ENCODE results near the gene TCOF1. TPM values are rescaled to one million over a fixed set of nuclear protein-coding genes. Genes with fewer than 3 reads are reported as not detected.

The TCOF1 gene
- total RNA-seq, 2 experiments from 2014 or later, result 79.0 to 81.3 TPM

GRCh38 chr5:150327139-150327538 is 30.4 kb upstream of the TCOF1 start:
- ChIA-PET POLR2A (no interaction called here), CTCF (no interaction called here)
- Mint-ChIP-seq H3K4me1 (ENCODE audit: low read depth) (peaks cover 4% of the 10 kb centered on the region), H3K4me3 (no peak overlapping the region), H3K9me3 (ENCODE audit: insufficient read depth) (no peaks in the 10 kb centered on the region), H3K36me3 (ENCODE audit: low read depth) (no peaks in the 10 kb centered on the region), H3K27me3 (ENCODE audit: low read depth) (peaks cover 15% of the 10 kb centered on the region), H3K27ac (no peak overlapping the region)
- DNase-seq (no peak), ATAC-seq (no peak)

- POLR2A ChIA-PET, result no interaction called here
Observed at GRCh38 chr5:150328515-150328914, 29.0 kb upstream of the TCOF1 start.

DNA sequence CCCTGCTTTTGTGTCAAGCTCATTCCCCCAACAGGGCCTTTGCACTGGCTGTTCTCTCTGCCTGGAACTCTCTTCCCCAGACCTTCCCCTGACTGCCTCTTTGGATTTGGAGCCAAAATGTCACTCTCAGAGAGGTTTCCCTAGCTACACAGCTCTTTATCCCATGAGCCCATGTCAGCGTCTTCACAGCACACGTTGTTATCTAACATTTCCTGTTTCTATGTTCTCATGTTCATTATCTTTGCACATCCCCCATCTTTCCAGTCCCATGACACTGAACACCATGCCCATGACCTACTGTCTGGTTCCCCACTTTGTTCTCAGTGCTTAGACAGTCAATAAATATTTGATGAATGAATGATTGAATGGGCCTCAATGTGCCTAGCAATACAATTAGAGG is 28.5 kb upstream of the TCOF1 start:
- Mint-ChIP-seq H3K4me3 (no peak overlapping the region), H3K36me3 (ENCODE audit: low read depth) (no peaks in the 10 kb centered on the region), H3K9me3 (ENCODE audit: insufficient read depth) (no peaks in the 10 kb centered on the region), H3K4me1 (ENCODE audit: low read depth) (peaks cover 4% of the 10 kb centered on the region), H3K27me3 (ENCODE audit: low read depth) (peaks cover 15% of the 10 kb centered on the region), H3K27ac (no peak overlapping the region)
- POLR2A ChIA-PET, result no interaction called here
- DNase-seq (no peak), ATAC-seq (no peak)
- CTCF ChIA-PET, result interaction anchor here (1.5 kb wide), 1 partner anchor 21 kb away, joined by 3 read pairs; no protein-coding TSS in a partner anchor

More at GRCh38 chr5:150328515-150328914, 29.0 kb upstream of the TCOF1 start:
- no peaks in the 10 kb centered on the region for H3K36me3 Mint-ChIP-seq (ENCODE audit: low read depth)
- DNase-seq (no peak), ATAC-seq (no peak)
- H3K27ac Mint-ChIP-seq, result no peak overlapping the region
- CTCF ChIA-PET, result interaction anchor here (1.5 kb wide), 1 partner anchor 20 kb away, joined by 3 read pairs; no protein-coding TSS in a partner anchor
- H3K27me3 Mint-ChIP-seq (ENCODE audit: low read depth), result peaks cover 15% of the 10 kb centered on the region
- H3K9me3 Mint-ChIP-seq (ENCODE audit: insufficient read depth), result no peaks in the 10 kb centered on the region
- peaks cover 4% of the 10 kb centered on the region for H3K4me1 Mint-ChIP-seq (ENCODE audit: low read depth)
- no peak overlapping the region for H3K4me3 Mint-ChIP-seq

- ChIA-PET POLR2A (no interaction called here), CTCF (no interaction called here)
- Mint-ChIP-seq H3K27ac (no peak overlapping the region), H3K4me3 (no peak overlapping the region), H3K36me3 (ENCODE audit: low read depth) (no peaks in the 10 kb centered on the region), H3K9me3 (ENCODE audit: insufficient read depth) (no peaks in the 10 kb centered on the region), H3K4me1 (ENCODE audit: low read depth) (peaks cover 4% of the 10 kb centered on the region), H3K27me3 (ENCODE audit: low read depth) (peaks cover 20% of the 10 kb centered on the region)
- no peak for DNase-seq
- ATAC-seq, result no peak
Observed at GRCh38 chr5:150329881-150330876, 27.3 kb upstream of the TCOF1 start.

GRCh38 chr5:150333400-150333799 is 24.1 kb upstream of the TCOF1 start:
- CTCF ChIA-PET, result interaction anchor here (2.5 kb wide), 1 partner anchor 17 kb away, joined by 11 read pairs; no protein-coding TSS in a partner anchor
- Mint-ChIP-seq H3K9me3 (ENCODE audit: insufficient read depth) (no peaks in the 10 kb centered on the region), H3K27ac (no peak overlapping the region), H3K4me1 (ENCODE audit: low read depth) (peaks cover 4% of the 10 kb centered on the region), H3K27me3 (ENCODE audit: low read depth) (peaks cover 15% of the 10 kb centered on the region), H3K36me3 (ENCODE audit: low read depth) (no peaks in the 10 kb centered on the region), H3K4me3 (no peak overlapping the region)
- no peak for DNase-seq
- POLR2A ChIA-PET, result no interaction called here
- ATAC-seq, result no peak

GRCh38 chr5:150335778-150336177 is 21.7 kb upstream of the TCOF1 start:
- Mint-ChIP-seq H3K27me3 (ENCODE audit: low read depth) (peaks cover 8% of the 10 kb centered on the region), H3K4me3 (no peak overlapping the region), H3K27ac (no peak overlapping the region), H3K9me3 (ENCODE audit: insufficient read depth) (no peaks in the 10 kb centered on the region), H3K4me1 (ENCODE audit: low read depth) (peaks cover 1% of the 10 kb centered on the region), H3K36me3 (ENCODE audit: low read depth) (no peaks in the 10 kb centered on the region)
- ChIA-PET CTCF (interaction anchor here (1.7 kb wide), 1 partner anchor 15 kb away, joined by 6 read pairs; no protein-coding TSS in a partner anchor), POLR2A (no interaction called here)
- no peak for DNase-seq
- no peak for ATAC-seq

DNA sequence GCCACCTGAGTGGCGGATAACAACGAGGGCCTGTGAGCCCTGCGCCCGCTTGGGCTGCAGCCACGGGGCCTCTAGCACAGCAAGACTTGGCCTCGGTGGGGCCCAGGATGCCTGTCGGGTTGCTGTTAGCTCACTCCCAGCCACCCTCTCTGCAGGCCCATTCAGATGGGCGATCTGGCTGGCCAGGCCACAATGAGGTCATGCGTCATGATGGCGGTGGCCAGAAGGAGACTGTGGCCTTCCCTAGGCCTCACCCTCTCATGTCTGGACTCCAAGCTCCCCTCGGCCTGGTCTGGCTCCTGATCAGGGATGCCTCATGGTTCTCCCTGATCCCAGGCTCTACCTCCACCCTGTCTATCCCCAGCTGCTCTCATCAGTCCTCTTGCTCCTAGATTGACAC is 19.0 kb upstream of the TCOF1 start:
- no peaks in the 10 kb centered on the region for H3K36me3 Mint-ChIP-seq (ENCODE audit: low read depth)
- H3K27ac Mint-ChIP-seq, result no peak overlapping the region
- DNase-seq, result no peak
- CTCF ChIA-PET, result no interaction called here
- H3K27me3 Mint-ChIP-seq (ENCODE audit: low read depth), result peaks cover 10% of the 10 kb centered on the region
- H3K9me3 Mint-ChIP-seq (ENCODE audit: insufficient read depth), result no peaks in the 10 kb centered on the region
- peaks cover 24% of the 10 kb centered on the region for H3K4me1 Mint-ChIP-seq (ENCODE audit: low read depth)
- POLR2A ChIA-PET, result no interaction called here
- no peak for ATAC-seq
- no peak overlapping the region for H3K4me3 Mint-ChIP-seq

DNA sequence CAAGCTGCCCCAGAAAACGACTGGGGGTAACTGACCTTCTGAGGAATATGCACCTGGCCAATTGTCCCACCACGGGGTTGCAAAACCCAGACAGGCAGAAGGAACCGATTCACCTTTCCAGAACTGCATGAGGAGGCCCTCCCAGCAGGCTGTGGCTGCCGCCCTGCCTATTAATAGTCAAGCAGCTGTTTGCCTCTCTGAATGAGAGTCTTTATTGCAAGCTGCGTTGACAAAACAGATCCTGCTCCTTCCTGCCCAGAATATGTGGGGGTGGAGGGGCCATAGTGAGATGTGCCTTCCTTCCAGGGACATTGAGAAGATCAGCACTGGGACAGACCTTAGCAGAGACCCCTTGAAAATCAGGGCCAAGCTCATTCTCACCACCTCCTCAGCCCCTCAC is 18.3 kb upstream of the TCOF1 start:
- ChIA-PET POLR2A (no interaction called here), CTCF (interaction anchor here (1.3 kb wide), 1 partner anchor 10 kb away, joined by 5 read pairs; no protein-coding TSS in a partner anchor)
- Mint-ChIP-seq H3K27ac (no peak overlapping the region), H3K27me3 (ENCODE audit: low read depth) (peaks cover 10% of the 10 kb centered on the region), H3K4me3 (no peak overlapping the region), H3K36me3 (ENCODE audit: low read depth) (no peaks in the 10 kb centered on the region), H3K9me3 (ENCODE audit: insufficient read depth) (no peaks in the 10 kb centered on the region), H3K4me1 (ENCODE audit: low read depth) (peaks cover 25% of the 10 kb centered on the region)
- no peak for ATAC-seq
- DNase-seq, result no peak

- POLR2A ChIA-PET, result no interaction called here
Observed at GRCh38 chr5:150339841-150340240, 17.7 kb upstream of the TCOF1 start.

DNA sequence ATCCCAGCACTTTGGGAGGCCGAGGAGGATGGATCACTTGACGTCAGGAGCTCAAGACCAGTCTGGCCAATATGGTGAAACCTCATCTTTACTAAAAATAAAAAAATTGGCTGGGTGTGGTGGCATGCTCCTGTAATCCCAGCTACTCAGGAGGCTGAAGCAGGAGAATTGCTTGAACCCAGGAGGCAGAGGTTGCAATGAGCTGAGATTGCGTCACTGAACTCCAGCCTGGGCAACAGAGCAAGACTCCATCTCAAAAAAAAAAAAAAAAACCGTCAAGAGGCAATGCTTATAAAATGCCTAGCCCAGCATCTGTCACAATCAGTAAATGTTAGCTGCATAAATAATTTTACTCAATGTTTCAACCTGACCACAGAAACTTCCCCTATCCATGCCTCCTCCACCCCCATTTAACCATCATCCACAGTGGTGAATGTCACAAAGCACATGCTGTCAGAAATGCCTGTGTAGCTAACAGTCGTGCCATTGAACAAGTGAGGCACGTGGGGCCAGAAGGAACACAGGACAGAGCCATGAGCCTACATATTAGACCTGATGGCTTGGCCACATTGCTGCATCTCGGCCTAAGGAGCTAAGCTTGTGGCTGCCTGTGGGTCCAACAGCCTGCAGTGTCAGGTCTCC is 16.8 kb upstream of the TCOF1 start:
- Mint-ChIP-seq H3K4me3 (no peak overlapping the region), H3K27me3 (ENCODE audit: low read depth) (peaks cover 6% of the 10 kb centered on the region), H3K9me3 (ENCODE audit: insufficient read depth) (no peaks in the 10 kb centered on the region), H3K4me1 (ENCODE audit: low read depth) (peaks cover 25% of the 10 kb centered on the region), H3K36me3 (ENCODE audit: low read depth) (no peaks in the 10 kb centered on the region), H3K27ac (no peak overlapping the region)
- POLR2A ChIA-PET, result no interaction called here
- CTCF ChIA-PET, result no interaction called here
- ATAC-seq (no peak), DNase-seq (no peak)

More at GRCh38 chr5:150339841-150340240, 17.7 kb upstream of the TCOF1 start:
- DNase-seq, result no peak
- ATAC-seq, result no peak
- CTCF ChIA-PET, result interaction anchor here (1.3 kb wide), 1 partner anchor 10 kb away, joined by 5 read pairs; no protein-coding TSS in a partner anchor
- Mint-ChIP-seq H3K36me3 (ENCODE audit: low read depth) (no peaks in the 10 kb centered on the region), H3K4me3 (no peak overlapping the region), H3K9me3 (ENCODE audit: insufficient read depth) (no peaks in the 10 kb centered on the region), H3K4me1 (ENCODE audit: low read depth) (peaks cover 25% of the 10 kb centered on the region), H3K27me3 (ENCODE audit: low read depth) (peaks cover 11% of the 10 kb centered on the region), H3K27ac (no peak overlapping the region)

GRCh38 chr5:150341331-150341730 is 16.2 kb upstream of the TCOF1 start:
- H3K36me3 Mint-ChIP-seq (ENCODE audit: low read depth), result no peaks in the 10 kb centered on the region
- H3K4me3 Mint-ChIP-seq, result no peak overlapping the region
- ATAC-seq (no peak), DNase-seq (no peak)
- H3K27me3 Mint-ChIP-seq (ENCODE audit: low read depth), result peaks cover 6% of the 10 kb centered on the region
- no peak overlapping the region for H3K27ac Mint-ChIP-seq
- POLR2A ChIA-PET, result no interaction called here
- H3K4me1 Mint-ChIP-seq (ENCODE audit: low read depth), result peaks cover 25% of the 10 kb centered on the region
- H3K9me3 Mint-ChIP-seq (ENCODE audit: insufficient read depth), result no peaks in the 10 kb centered on the region
- CTCF ChIA-PET, result no interaction called here

- ChIA-PET POLR2A (no interaction called here), CTCF (interaction anchor here (1.0 kb wide), 1 partner anchor 9 kb away, joined by 6 read pairs; no protein-coding TSS in a partner anchor)
- ATAC-seq (no peak), DNase-seq (no peak)
- Mint-ChIP-seq H3K4me1 (ENCODE audit: low read depth) (peaks cover 27% of the 10 kb centered on the region), H3K36me3 (ENCODE audit: low read depth) (no peaks in the 10 kb centered on the region), H3K4me3 (no peak overlapping the region), H3K27ac (peak overlapping the region; percentile 4), H3K27me3 (ENCODE audit: low read depth) (peaks cover 6% of the 10 kb centered on the region), H3K9me3 (ENCODE audit: insufficient read depth) (no peaks in the 10 kb centered on the region)
Observed at GRCh38 chr5:150341989-150342388, 15.5 kb upstream of the TCOF1 start.
